Measurements from ENCODE around the gene CIPC.

CIPC gene

GRCh38 chr14:77085538-77085937 is 12.5 kb upstream of the CIPC start:
- DNase-seq (ENCODE audit: insufficient read length, low spot score) (no peak), FAIRE-seq (no peak)
- TF ChIP-seq CTCF (IDR thresholded peaks at IDR 0.05; ENCODE audit: insufficient read depth, missing control alignments), result no peak

- no peak for TF ChIP-seq CTCF (IDR thresholded peaks at IDR 0.05; ENCODE audit: insufficient read depth, missing control alignments)
- DNase-seq (ENCODE audit: insufficient read length, low spot score), result no peak
- FAIRE-seq, result no peak
Measured at GRCh38 chr14:77086017-77086727, 11.9 kb upstream of the CIPC start.

GRCh38 chr14:77086951-77087350 is 11.1 kb upstream of the CIPC start:
- TF ChIP-seq CTCF (IDR thresholded peaks at IDR 0.05; ENCODE audit: insufficient read depth, missing control alignments), result no peak
- FAIRE-seq (no peak), DNase-seq (ENCODE audit: insufficient read length, low spot score) (no peak)

GRCh38 chr14:77087631-77088030 is 10.4 kb upstream of the CIPC start:
- DNase-seq (ENCODE audit: insufficient read length, low spot score), result no peak
- FAIRE-seq, result no peak
- TF ChIP-seq CTCF (IDR thresholded peaks at IDR 0.05; ENCODE audit: insufficient read depth, missing control alignments), result no peak

- FAIRE-seq (no peak), DNase-seq (ENCODE audit: insufficient read length, low spot score) (no peak)
- no peak for TF ChIP-seq CTCF (IDR thresholded peaks at IDR 0.05; ENCODE audit: insufficient read depth, missing control alignments)
Measured at GRCh38 chr14:77088219-77088618, 9.8 kb upstream of the CIPC start.

GRCh38 chr14:77088645-77089044 is 9.4 kb upstream of the CIPC start:
- no peak for TF ChIP-seq CTCF (IDR thresholded peaks at IDR 0.05; ENCODE audit: insufficient read depth, missing control alignments)
- FAIRE-seq (no peak), DNase-seq (ENCODE audit: insufficient read length, low spot score) (no peak)

GRCh38 chr14:77091518-77091917 is 6.5 kb upstream of the CIPC start:
- TF ChIP-seq CTCF (IDR thresholded peaks at IDR 0.05; ENCODE audit: insufficient read depth, missing control alignments), result no peak
- FAIRE-seq, result no peak
- no peak for DNase-seq (ENCODE audit: insufficient read length, low spot score)
